Naive thymus-derived CD8-positive, alpha-beta T cell (primary cell): ENCODE measurements around the gene EZR. TPM values are rescaled to one million over a fixed set of nuclear protein-coding genes. Genes with fewer than 3 reads are reported as not detected.
A peak's percentile ranks its signal among the peaks of the same experiment; 100 is the strongest.

Source experiments
- ATAC-seq, 2 donors: fragments of 150-1000 bp; cut with Tn5 transposase in 1 of 2; sonication (Bioruptor Pico), chemical (Tn5 transposase) in 1 of 2; 1 replicate in 1 of 2; 2 replicates in 1 of 2; pipeline ENCODE4 v1.10.0; 2021; ENCODE audit warnings: mild to moderate bottlenecking in 2 of 2, moderate library complexity in 2 of 2
- POLR2A ChIA-PET: fragments of 350-600 bp; sonication (Branson Sonifier 250); formaldehyde crosslinking; loops from one replicate; lab custom pipeline; 2021; ENCODE audit warnings: antibody characterized with exemption; lab: Charles Lee
- DNase-seq, 10 donors: peaks; one replicate each; pipeline versions ENCODE4 v3.0.0 to v3.0.0-alpha.2; 2020 to 2022
- H3K27ac Mint-ChIP-seq, 10 donors: one replicate each; pipeline ENCODE4 v1.8.0; 2020 to 2022; ENCODE audit warnings: mild to moderate bottlenecking in 10 of 10, mixed read lengths in 10 of 10, moderate library complexity in 4 of 10, inconsistent platforms in 1 of 10
- H3K27me3 Mint-ChIP-seq, 5 donors: one replicate each; pipeline ENCODE4 v1.8.0; 2021 to 2022; ENCODE audit warnings: mixed read lengths in 5 of 5
- H3K36me3 Mint-ChIP-seq, 3 donors: one replicate each; pipeline ENCODE4 v1.8.0; 2020 to 2022; ENCODE audit warnings: mixed read lengths in 3 of 3, mild to moderate bottlenecking in 2 of 3, inconsistent platforms in 1 of 3
- H3K4me1 Mint-ChIP-seq, 4 donors: one replicate each; pipeline ENCODE4 v1.8.0; 2021 to 2022; ENCODE audit warnings: mixed read lengths in 4 of 4
- H3K4me3 Mint-ChIP-seq, 10 donors: one replicate each; pipeline ENCODE4 v1.8.0; 2020 to 2022; ENCODE audit warnings: mild to moderate bottlenecking in 10 of 10, mixed read lengths in 10 of 10, moderate library complexity in 6 of 10, inconsistent platforms in 1 of 10
- H3K9me3 Mint-ChIP-seq, 9 donors: one replicate each; pipeline ENCODE4 v1.8.0; 2020 to 2022; ENCODE audit warnings: mixed read lengths in 9 of 9, mild to moderate bottlenecking in 3 of 9, inconsistent platforms in 1 of 9, moderate library complexity in 1 of 9
- polyA plus RNA-seq, 3 donors: library from polyadenylated mRNA; unstranded; fragments of 300-500 nt; fragmentation: Illumina TruSeq; gene quantifications; one replicate each; pipeline ENCODE4 v1.2.3, GENCODE V29; 2021
- total RNA-seq, 8 experiments: library from RNA in 2 of 8; stranded (reverse) in 2 of 8; gene quantifications; one replicate each; pipeline ENCODE4 v1.2.3 and lab custom pipeline; 2021 to 2026

EZR gene
- total and polyA plus RNA-seq, 5 experiments from 2014 or later = 127 to 212 (median 168) TPM

DNA sequence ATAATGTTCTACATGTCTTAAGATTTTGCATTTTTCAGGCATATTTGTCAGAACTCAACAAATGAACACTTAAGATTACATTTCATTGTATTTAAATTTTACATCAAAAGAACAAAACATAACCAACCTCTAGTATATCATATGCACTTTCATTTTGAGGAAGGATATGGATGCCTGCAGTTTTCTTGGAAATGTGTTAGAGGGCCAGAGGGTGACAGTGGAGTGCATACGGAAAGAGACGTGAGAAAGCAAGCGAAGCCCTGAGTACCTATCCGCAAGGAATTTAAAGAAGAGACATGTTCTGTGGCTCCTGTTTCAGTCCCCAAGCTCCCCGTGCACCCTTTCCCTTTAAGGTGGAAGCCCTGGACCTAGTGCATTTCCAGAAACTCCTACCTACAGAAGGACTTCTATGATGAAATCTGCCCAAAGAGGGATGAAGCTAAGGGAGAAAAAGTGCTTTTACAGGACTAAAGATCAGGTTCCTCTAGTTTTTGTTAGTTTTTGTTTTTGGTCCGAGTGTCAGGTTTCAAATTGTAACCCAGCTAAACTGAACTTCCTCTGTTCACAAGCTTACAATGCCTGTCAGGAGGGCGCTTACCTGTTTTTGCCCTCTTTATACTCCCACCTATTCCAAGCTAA, 38.8 kb downstream of the EZR start:
- H3K36me3 Mint-ChIP-seq = peaks cover 7 to 97% (median 42%) of the 10 kb centered on the region in 3 donors
- H3K4me1 Mint-ChIP-seq = peaks cover 18 to 55% (median 35%) of the 10 kb centered on the region in 4 donors
- no peaks in the 10 kb centered on the region for H3K27me3 Mint-ChIP-seq
- peak overlapping the region in 8 of 10 donors; percentile 0 to 70 (median 30) for H3K27ac Mint-ChIP-seq
- POLR2A ChIA-PET = interaction anchor here (0.6 to 1.1 kb wide), 3 partner anchors 8 to 17 kb away, joined by 3 read pairs; no protein-coding TSS in a partner anchor
- H3K4me3 Mint-ChIP-seq = no peak overlapping the region
- no peak for DNase-seq
- no peaks in the 10 kb centered on the region for H3K9me3 Mint-ChIP-seq
- no peak for ATAC-seq

DNA sequence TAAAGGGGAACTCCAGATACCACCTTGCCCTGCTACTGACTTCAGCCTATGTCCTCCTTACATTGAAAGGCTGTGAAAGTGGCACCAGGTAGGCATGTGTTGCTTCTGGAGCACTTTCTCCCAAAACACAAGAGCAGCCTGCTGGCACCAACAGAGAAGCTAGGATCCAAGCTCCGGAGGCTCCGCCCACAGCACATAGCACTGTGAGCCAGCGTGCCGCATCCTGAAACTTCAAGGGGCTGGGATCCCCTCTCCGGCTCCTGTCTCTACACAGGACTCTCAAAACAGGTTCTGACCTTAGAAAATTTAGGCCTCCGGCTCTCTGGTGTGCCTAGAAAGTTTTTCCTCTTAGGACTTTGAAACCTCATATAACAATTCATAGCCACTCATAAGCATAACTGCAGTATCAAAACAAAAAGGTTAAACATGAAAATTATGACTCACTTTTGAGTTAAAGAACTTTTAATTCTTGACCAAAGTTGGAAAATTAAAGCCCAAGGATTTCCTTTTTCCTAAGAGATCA, 41.1 kb downstream of the EZR start:
- DNase-seq = no peak
- H3K27ac Mint-ChIP-seq = peak overlapping the region in 7 of 10 donors; percentile 6 to 88 (median 63)
- no peak overlapping the region for H3K4me3 Mint-ChIP-seq
- H3K36me3 Mint-ChIP-seq = peaks cover 7 to 97% (median 31%) of the 10 kb centered on the region in 3 donors
- H3K27me3 Mint-ChIP-seq = no peaks in the 10 kb centered on the region
- POLR2A ChIA-PET = no interaction called here
- ATAC-seq = no peak
- H3K9me3 Mint-ChIP-seq = no peaks in the 10 kb centered on the region
- peaks cover 26 to 52% (median 33%) of the 10 kb centered on the region in 4 donors for H3K4me1 Mint-ChIP-seq

DNA sequence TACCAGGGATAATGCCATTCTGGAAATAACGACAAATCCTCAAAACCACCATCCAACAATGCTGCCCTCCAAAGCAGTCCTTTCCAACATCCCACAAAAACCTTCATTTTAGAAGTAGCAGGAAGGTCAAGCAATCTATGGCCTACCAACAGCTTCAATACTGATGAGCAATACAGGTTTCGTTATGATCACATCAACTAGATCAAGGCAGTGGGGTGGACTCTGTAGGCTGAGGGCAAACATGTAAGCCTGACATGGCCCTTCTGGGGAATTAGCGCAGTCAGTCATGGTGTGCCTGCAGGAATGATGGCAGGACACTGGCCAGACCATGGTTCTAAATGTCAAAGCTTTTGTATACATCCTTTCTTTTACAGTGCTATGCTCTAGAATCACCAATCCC, 41.7 kb downstream of the EZR start:
- ATAC-seq (no peak), DNase-seq (no peak)
- POLR2A ChIA-PET = no interaction called here
- Mint-ChIP-seq H3K4me1 (peaks cover 28 to 57% (median 39%) of the 10 kb centered on the region in 4 donors), H3K36me3 (peaks cover 7 to 97% (median 27%) of the 10 kb centered on the region in 3 donors), H3K4me3 (no peak overlapping the region), H3K27me3 (no peaks in the 10 kb centered on the region), H3K27ac (peak overlapping the region in 8 of 10 donors; percentile 52 to 94 (median 80)), H3K9me3 (no peaks in the 10 kb centered on the region)

DNA sequence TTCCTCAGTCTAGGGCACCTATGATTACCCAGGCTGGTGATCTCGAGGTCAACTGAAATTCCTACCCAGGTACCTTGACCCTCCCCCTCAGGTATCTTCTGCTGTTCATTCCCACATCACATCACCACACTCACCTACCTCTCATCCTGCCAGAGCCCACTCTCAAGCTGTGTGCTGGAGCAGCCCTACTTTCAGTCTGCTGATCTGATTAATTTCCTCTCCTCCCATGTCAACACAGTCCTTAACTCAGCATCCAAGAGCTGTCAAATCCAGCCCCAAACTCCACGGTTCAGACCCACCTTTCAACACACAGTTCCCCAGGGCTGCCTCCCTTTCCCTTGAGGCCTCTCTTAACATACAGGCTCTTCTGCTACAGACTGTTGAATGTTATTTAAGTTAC, 42.4 kb downstream of the EZR start:
- no peaks in the 10 kb centered on the region for H3K9me3 Mint-ChIP-seq
- H3K4me3 Mint-ChIP-seq = peak overlapping the region in 1 of 10 donors; percentile 12
- peaks cover 31 to 57% (median 43%) of the 10 kb centered on the region in 4 donors for H3K4me1 Mint-ChIP-seq
- no peaks in the 10 kb centered on the region for H3K27me3 Mint-ChIP-seq
- POLR2A ChIA-PET = no interaction called here
- peak overlapping the region in 9 of 10 donors; percentile 52 to 94 (median 80) for H3K27ac Mint-ChIP-seq
- no peak for ATAC-seq
- no peak for DNase-seq
- H3K36me3 Mint-ChIP-seq = peaks cover 7 to 96% (median 22%) of the 10 kb centered on the region in 3 donors

DNA sequence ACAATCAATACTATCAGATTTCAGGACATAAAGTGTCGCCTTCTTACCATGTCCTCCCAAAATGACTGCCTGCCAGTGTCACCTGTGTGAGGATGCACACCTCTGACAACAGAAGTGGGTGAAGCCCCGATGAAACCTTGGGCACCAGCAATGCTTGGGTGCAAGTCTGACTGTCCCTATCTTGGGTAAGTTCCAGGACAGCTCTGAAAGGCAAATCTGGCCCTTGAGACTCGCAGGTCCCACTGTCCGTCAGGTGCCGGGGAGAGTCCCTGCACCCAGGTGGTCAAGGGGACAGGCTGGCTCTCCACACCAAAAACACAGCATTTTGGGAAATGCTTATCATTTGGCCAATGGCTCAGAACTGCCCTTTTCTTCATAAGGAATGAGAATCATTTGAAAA, 43.3 kb downstream of the EZR start:
- Mint-ChIP-seq H3K4me3 (no peak overlapping the region), H3K4me1 (peaks cover 36 to 62% (median 50%) of the 10 kb centered on the region in 4 donors), H3K36me3 (peaks cover 7 to 96% (median 22%) of the 10 kb centered on the region in 3 donors), H3K9me3 (no peaks in the 10 kb centered on the region), H3K27me3 (no peaks in the 10 kb centered on the region), H3K27ac (peak overlapping the region in 4 of 10 donors; percentile 12 to 88 (median 44))
- POLR2A ChIA-PET = no interaction called here
- ATAC-seq (no peak), DNase-seq (no peak)

DNA sequence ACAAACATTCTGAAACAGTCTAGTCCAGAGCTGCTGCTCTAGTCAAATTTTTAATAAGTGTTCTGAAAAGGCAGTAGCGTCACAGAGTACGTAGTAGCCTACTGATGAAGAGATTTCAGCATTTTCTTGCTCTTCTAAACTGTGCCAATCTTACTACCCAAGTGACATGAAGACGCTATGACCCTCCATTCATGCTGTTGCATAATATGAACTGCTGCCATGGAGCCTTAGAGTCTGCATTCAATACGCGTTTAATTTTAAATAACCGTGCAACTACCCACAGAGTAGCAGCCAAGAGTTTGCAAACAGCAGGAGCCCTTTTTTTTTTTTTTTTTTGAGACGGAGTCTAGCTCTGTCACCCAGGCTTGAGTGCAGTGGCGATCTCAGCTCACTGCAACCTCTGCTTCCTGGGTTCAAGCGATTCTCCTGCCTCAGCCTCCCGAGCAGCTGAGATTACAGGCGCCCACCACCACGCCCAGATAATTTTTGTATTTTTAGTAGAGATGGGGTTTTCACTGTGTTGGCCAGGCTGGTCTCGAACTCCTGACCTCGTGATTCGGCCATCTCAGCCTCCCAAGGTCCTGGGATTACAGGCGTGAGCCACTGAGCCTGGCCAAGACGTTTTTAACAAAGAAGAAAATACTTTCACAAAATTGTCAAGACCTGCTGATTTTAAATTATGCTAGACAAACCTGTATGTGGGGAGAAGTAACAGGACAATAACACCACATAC, 44.3 kb downstream of the EZR start:
- no peaks in the 10 kb centered on the region for H3K27me3 Mint-ChIP-seq
- peak overlapping the region in 1 of 10 donors; percentile 26 for H3K4me3 Mint-ChIP-seq
- peak overlapping the region in 5 of 10 donors; percentile 7 to 95 (median 71) for H3K27ac Mint-ChIP-seq
- ATAC-seq (no peak), DNase-seq (no peak)
- peaks cover 7 to 96% (median 28%) of the 10 kb centered on the region in 3 donors for H3K36me3 Mint-ChIP-seq
- no peaks in the 10 kb centered on the region for H3K9me3 Mint-ChIP-seq
- H3K4me1 Mint-ChIP-seq = peaks cover 40 to 59% (median 54%) of the 10 kb centered on the region in 4 donors
- POLR2A ChIA-PET = interaction anchor here (0.7 to 1.4 kb wide), 2 partner anchors 29 to 94 kb away, joined by 3 read pairs; no protein-coding TSS in a partner anchor

DNA sequence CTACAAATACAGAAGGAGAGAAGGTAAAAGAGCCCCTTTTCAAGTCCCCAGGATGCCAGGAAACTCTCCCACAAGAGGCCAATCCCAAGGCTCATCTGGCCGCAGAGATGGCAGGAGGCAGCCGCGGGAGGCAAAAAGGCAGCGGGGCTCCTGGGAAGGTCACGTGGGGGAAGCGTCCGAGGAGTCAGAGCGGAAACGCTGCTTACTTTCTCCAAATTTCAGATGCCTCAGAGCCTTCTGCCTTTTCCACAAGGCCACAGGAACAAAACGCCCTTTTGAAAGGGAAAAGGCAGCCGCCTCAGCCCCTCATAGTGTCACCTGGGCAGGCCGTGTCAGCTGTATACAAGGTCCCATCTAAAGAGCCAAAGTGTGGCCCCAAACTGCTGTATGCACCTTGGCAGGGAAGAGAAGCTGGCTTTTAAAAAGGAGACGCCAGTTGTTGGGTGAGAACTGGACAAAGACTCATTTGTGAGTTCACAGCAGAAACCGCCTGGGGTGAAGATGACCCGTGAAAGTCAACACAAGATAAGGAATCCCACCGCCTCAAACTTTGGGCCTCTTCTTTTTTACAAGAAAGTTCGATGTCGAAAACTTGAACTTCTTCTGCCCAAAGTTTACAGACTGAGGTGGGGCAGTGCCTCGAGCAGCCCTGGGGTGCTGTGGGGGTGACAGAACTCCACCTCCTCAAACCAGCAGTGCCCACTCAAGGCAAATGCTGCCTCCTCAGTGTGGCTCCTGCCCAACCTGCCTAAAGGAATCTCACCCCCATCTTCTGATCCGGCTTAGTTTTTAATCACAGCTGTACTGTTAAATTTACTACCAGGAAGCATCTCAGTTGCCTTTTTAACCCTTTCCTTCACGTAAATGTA, 45.4 kb downstream of the EZR start:
- Mint-ChIP-seq H3K4me3 (peak overlapping the region in 4 of 10 donors; percentile 18 to 60 (median 26)), H3K27ac (peak overlapping the region; percentile 37 to 95 (median 84)), H3K27me3 (no peaks in the 10 kb centered on the region), H3K4me1 (peaks cover 39 to 54% (median 50%) of the 10 kb centered on the region in 4 donors), H3K36me3 (peaks cover 7 to 99% (median 32%) of the 10 kb centered on the region in 3 donors), H3K9me3 (no peaks in the 10 kb centered on the region)
- ATAC-seq (no peak), DNase-seq (no peak)
- POLR2A ChIA-PET = interaction anchor here (1.4 kb wide), 1 partner anchor 96 kb away, joined by 3 read pairs; no protein-coding TSS in a partner anchor

DNA sequence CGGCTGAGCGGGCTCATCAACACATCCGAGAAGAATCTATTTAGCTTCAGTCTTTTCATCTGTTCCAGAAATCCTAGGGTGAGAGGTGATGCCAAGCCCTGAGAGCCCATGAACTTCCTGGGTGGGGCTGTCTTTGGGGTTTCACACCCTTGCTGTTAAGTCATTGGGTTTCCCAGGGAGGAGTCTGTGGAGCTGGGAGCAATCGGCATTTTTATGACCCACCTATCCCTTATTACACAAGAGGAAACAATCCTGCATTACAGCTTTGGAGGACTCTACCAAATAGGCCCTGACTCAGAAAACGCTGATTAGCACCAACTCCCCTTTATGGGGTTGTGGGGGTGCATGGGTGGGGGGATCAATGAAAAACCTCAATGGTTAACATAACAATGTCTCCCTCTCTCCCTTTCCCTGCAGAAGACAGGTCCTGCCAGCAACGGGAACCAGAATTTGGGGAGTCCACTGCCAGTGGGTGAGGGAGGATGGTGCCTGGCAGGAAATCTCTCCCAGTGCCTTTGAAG, 46.3 kb downstream of the EZR start:
- POLR2A ChIA-PET = interaction anchor here (1.3 kb wide), 1 partner anchor 81 kb away, joined by 3 read pairs; no protein-coding TSS in a partner anchor
- peaks cover 38 to 50% (median 45%) of the 10 kb centered on the region in 4 donors for H3K4me1 Mint-ChIP-seq
- DNase-seq (no peak), ATAC-seq (no peak)
- H3K9me3 Mint-ChIP-seq = no peaks in the 10 kb centered on the region
- H3K4me3 Mint-ChIP-seq = peak overlapping the region in 2 of 10 donors; percentile 56 to 62
- H3K27ac Mint-ChIP-seq = peak overlapping the region; percentile 78 to 95 (median 86)
- peaks cover 7 to 98% (median 36%) of the 10 kb centered on the region in 3 donors for H3K36me3 Mint-ChIP-seq
- H3K27me3 Mint-ChIP-seq = no peaks in the 10 kb centered on the region

DNA sequence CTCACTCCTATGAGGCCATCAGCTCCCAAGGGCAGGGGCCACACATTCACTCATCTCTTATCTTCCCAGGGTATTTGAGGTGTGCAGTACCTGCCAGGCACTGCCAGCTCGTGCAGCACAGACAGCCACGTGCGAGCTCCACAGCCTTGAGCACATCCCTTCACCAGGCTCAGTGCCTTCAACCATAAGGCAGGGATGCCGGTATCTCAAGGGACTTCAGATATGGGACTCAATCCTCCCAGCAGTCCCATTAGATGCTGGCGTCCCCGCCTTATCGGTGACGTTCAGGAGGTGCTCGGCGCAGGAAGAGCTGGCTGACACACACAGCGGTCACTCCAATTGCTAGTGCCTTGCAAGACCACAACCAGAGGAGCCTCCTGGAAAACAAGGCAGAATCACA, 47.0 kb downstream of the EZR start:
- peak overlapping the region; percentile 67 to 95 (median 88) for H3K27ac Mint-ChIP-seq
- no peaks in the 10 kb centered on the region for H3K27me3 Mint-ChIP-seq
- H3K4me3 Mint-ChIP-seq = peak overlapping the region in 8 of 10 donors; percentile 11 to 67 (median 54)
- H3K36me3 Mint-ChIP-seq = peaks cover 9 to 98% (median 40%) of the 10 kb centered on the region in 3 donors
- H3K4me1 Mint-ChIP-seq = peaks cover 34 to 44% (median 42%) of the 10 kb centered on the region in 4 donors
- POLR2A ChIA-PET = interaction anchor here (1.3 to 2.2 kb wide), 2 partner anchors 82 to 97 kb away, joined by 3 to 8 read pairs; no protein-coding TSS in a partner anchor
- DNase-seq (no peak), ATAC-seq (no peak)
- no peaks in the 10 kb centered on the region for H3K9me3 Mint-ChIP-seq

DNA sequence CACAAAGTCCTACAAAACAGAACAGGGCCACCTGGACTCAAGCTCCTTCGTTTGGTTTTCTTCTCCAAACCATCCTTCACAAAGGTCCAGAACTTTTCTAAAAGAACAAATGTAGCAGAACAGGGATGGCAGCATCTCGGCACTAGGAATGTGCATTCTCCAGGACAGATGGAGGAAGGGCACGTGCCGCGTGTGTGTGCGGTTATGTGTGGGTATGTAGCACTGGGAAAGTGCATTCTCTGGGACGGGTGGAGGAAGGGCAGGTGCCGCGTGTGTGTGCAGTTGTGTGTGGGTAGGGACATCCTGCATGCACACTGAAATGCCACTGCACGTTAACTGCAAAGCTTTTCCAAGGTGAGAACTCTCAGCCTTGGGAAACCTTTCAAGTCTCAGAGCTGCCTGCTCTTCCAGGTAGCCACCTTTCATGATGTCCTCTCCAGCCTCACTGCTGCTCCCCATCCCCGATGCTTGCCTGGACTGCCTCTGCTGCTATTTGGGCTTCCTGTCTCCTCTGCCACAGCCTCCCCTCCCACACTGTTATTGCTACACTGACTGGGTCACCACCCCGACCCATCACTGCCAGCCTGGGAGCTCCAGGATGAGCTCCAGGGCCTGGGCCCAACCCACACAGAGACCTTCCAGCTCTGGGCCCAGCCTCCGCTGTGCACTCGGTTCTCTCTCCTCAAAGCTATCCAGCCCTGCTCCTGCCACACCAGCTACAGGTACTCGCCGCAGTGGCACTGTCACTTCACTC, 47.6 kb downstream of the EZR start:
- H3K9me3 Mint-ChIP-seq = no peaks in the 10 kb centered on the region
- POLR2A ChIA-PET = interaction anchor here (1.0 to 2.2 kb wide), 3 partner anchors 23 to 98 kb away, joined by 3 to 8 read pairs (median 4); no protein-coding TSS in a partner anchor
- peak; percentile 11 to 40 for ATAC-seq

More for the DNA sequence above, 47.6 kb downstream of the EZR start:
- DNase-seq = no peak
- Mint-ChIP-seq H3K27me3 (no peaks in the 10 kb centered on the region), H3K4me1 (peaks cover 30 to 40% (median 36%) of the 10 kb centered on the region in 4 donors), H3K36me3 (peaks cover 4 to 98% (median 42%) of the 10 kb centered on the region in 3 donors), H3K27ac (peak overlapping the region; percentile 67 to 95 (median 88)), H3K4me3 (peak overlapping the region in 7 of 10 donors; percentile 26 to 66 (median 54))
